HG02943 (cell line): ENCODE measurements around the gene ARHGEF25.
"Not testable (repeated sequence)": the region's sequence is repeated elsewhere in the genome, so short reads cannot be mapped to it uniquely, and the experiment has no call there.

Experiments used
- ATAC-seq: cut with Tn5 transposase; IDR thresholded peaks from one replicate; pipeline ENCODE4 v1.9.1; 2021; ENCODE audit warnings: mild to moderate bottlenecking, low read depth, moderate library complexity; ENCODE audit not compliant: unreplicated experiment

ARHGEF25 gene

GRCh38 chr12:57611108-57611826, at the start of gene ARHGEF25:
Gene ARHGEF25, plus strand, starts transcription at chr12:57611435. Its CDS starts 460 bp downstream, at chr12:57611895.
- no peak for ATAC-seq

- no peak for ATAC-seq
Observed at GRCh38 chr12:57563358-57563757, 47.9 kb upstream of the ARHGEF25 start.

GRCh38 chr12:57564178-57564740, 47.0 kb upstream of the ARHGEF25 start:
- no peak for ATAC-seq

GRCh38 chr12:57568838-57569237, 42.4 kb upstream of the ARHGEF25 start:
- ATAC-seq: no peak

- ATAC-seq: no peak
Observed at GRCh38 chr12:57569858-57570257, 41.4 kb upstream of the ARHGEF25 start.

GRCh38 chr12:57570438-57570837, 40.8 kb upstream of the ARHGEF25 start:
- not testable (repeated sequence) for ATAC-seq

- ATAC-seq: no peak
Observed at GRCh38 chr12:57571926-57572762, 39.1 kb upstream of the ARHGEF25 start.

- no peak for ATAC-seq
Observed at GRCh38 chr12:57574795-57575194, 36.4 kb upstream of the ARHGEF25 start.

GRCh38 chr12:57575771-57576612, 35.2 kb upstream of the ARHGEF25 start:
- no peak for ATAC-seq

- ATAC-seq: no peak
Observed at GRCh38 chr12:57576613-57577160, 34.5 kb upstream of the ARHGEF25 start.

GRCh38 chr12:57577981-57578758, 33.1 kb upstream of the ARHGEF25 start:
- no peak for ATAC-seq

- no peak for ATAC-seq
Observed at GRCh38 chr12:57579011-57579410, 32.2 kb upstream of the ARHGEF25 start.

GRCh38 chr12:57579677-57580465, 31.4 kb upstream of the ARHGEF25 start:
- no peak for ATAC-seq

- no peak for ATAC-seq
Observed at GRCh38 chr12:57580466-57580795, 30.8 kb upstream of the ARHGEF25 start.

GRCh38 chr12:57581802-57582201, 29.4 kb upstream of the ARHGEF25 start:
- no peak for ATAC-seq

GRCh38 chr12:57582440-57582839, 28.8 kb upstream of the ARHGEF25 start:
- ATAC-seq: no peak

GRCh38 chr12:57583008-57583831, 28.0 kb upstream of the ARHGEF25 start:
- ATAC-seq: peak; percentile 90

- ATAC-seq: no peak
Observed at GRCh38 chr12:57584050-57584449, 27.2 kb upstream of the ARHGEF25 start.
